K562 (cell line): ENCODE data around the gene ZNF81. TPM values are rescaled to one million over a fixed set of nuclear protein-coding genes. Genes with fewer than 3 reads are reported as not detected.

Experiments
- ATAC-seq: fragments of 200-7000 bp; cut with Tn5 transposase; 3 replicates; pipeline ENCODE4 v1.9.1; 2020; ENCODE audit warnings: moderate library complexity
- BruUV-seq: library from RNA; stranded (reverse); fragments of 400-500 nt; replicated peaks from 2 replicates; lab custom pipeline; 2021; lab: Mats Ljungman, UMichigan
- CTCF ChIA-PET: fragments of 300-600 bp; formaldehyde crosslinking; extraction: SDS; loops from one replicate; lab custom pipeline; 2021; ENCODE audit warnings: low intra/inter-chr PET ratio; lab: Yijun Ruan, JAX
- POLR2A ChIA-PET: fragments of 300-600, 350-650 bp; sonication (Branson Sonifier 250); formaldehyde crosslinking; extraction: SDS; loops from one replicate; lab custom pipeline; 2021; ENCODE audit warnings: antibody characterized with exemption, inconsistent platforms; lab: Yijun Ruan, JAX
- DNase-seq, 4 experiments: peaks; one replicate each; pipeline versions ENCODE4 v3.0.0 to v3.0.0-alpha.2; 2011 to 2018; ENCODE audit warnings: low spot score in 3 of 4, mixed read lengths in 3 of 4; ENCODE audit errors: extremely low read depth in 1 of 4
- FAIRE-seq: peaks from 2 replicates; lab custom pipeline; 2011; peaks lifted over from hg19 to GRCh38; lab: Jason Lieb, UNC
- H2AFZ ChIP-seq: 2 replicates; pipeline ENCODE4 v1.6.0; 2011; ENCODE audit warnings: low read depth, low read length, control low read depth, inconsistent platforms
- H3K27ac ChIP-seq: fragments of 200-600 bp; 3 replicates; pipeline ENCODE4 v1.8.0; 2011; ENCODE audit warnings: low read depth, mild to moderate bottlenecking, control low read depth, inconsistent platforms, low read length, moderate library complexity, mixed read lengths; ENCODE audit errors: extremely low read depth
- H3K27me3 ChIP-seq, 2 experiments: fragments of 300-600 bp in 1 of 2; 2 replicates in 1 of 2; 3 replicates in 1 of 2; pipeline versions ENCODE4 v1.6.0 to v1.8.0; 2011; ENCODE audit warnings: inconsistent platforms in 2 of 2, low read length in 2 of 2, mild to moderate bottlenecking in 1 of 2, mixed read lengths in 1 of 2, moderate library complexity in 1 of 2; ENCODE audit not compliant: control insufficient read depth in 2 of 2, insufficient read depth in 2 of 2
- H3K36me3 ChIP-seq: fragments of 300-600 bp; 3 replicates; pipeline ENCODE4 v1.8.0; 2011; ENCODE audit warnings: mild to moderate bottlenecking, low read length, inconsistent platforms; ENCODE audit not compliant: control insufficient read depth, insufficient read depth
- H3K4me1 ChIP-seq, 2 experiments: fragments of 200-600 bp in 1 of 2; replicated peaks in 1 of 2; 2 replicates in 1 of 2; 3 replicates in 1 of 2; pipeline versions ENCODE4 v1.5.1 to v1.8.0; 2011; ENCODE audit warnings: inconsistent platforms in 2 of 2, low read length in 2 of 2, mild to moderate bottlenecking in 1 of 2, mixed read lengths in 1 of 2, moderate library complexity in 1 of 2; ENCODE audit not compliant: control insufficient read depth in 2 of 2, insufficient read depth in 2 of 2
- H3K4me2 ChIP-seq: 2 replicates; pipeline ENCODE4 v1.6.1; 2011; ENCODE audit warnings: low read length, control low read depth, inconsistent platforms, mixed read lengths; ENCODE audit not compliant: insufficient read depth
- H3K4me3 ChIP-seq: fragments of 200-600 bp; sonication (generic), shearing (Covaris generic); 2 replicates; pipeline ENCODE4 v1.5.1; 2016; ENCODE audit warnings: control low read depth, inconsistent platforms
- H3K79me2 ChIP-seq: fragments of 200-600 bp; 3 replicates; pipeline ENCODE4 v1.8.0; 2011; ENCODE audit warnings: low read length, inconsistent platforms; ENCODE audit not compliant: control insufficient read depth, insufficient read depth
- H3K9ac ChIP-seq, 2 experiments: 2 replicates each; pipeline versions ENCODE4 v1.6.0 to v1.6.1; 2011; ENCODE audit warnings: low read depth in 2 of 2, low read length in 2 of 2, control low read depth in 1 of 2, inconsistent platforms in 1 of 2, mild to moderate bottlenecking in 1 of 2, mixed read lengths in 1 of 2; ENCODE audit not compliant: insufficient read depth in 1 of 2
- H3K9me1 ChIP-seq: one replicate; pipeline ENCODE4 v1.6.0; 2011; ENCODE audit warnings: inconsistent platforms, mild to moderate bottlenecking, low read length, moderate library complexity; ENCODE audit not compliant: control insufficient read depth, insufficient read depth
- H3K9me3 ChIP-seq: replicated peaks from 2 replicates; pipeline ENCODE4 v1.5.1; 2011; ENCODE audit warnings: low read depth, low read length, inconsistent platforms; ENCODE audit not compliant: control insufficient read depth, insufficient read depth
- H4K20me1 ChIP-seq: replicated peaks from 2 replicates; pipeline ENCODE4 v1.6.1; 2011; ENCODE audit warnings: low read length, inconsistent platforms, mixed read lengths; ENCODE audit not compliant: control insufficient read depth, insufficient read depth
- ARHGAP35 ChIP-seq: fragments of 450-650 bp; IDR thresholded peaks from 2 replicates; pipeline ENCODE4 v1.6.1; 2018; ENCODE audit not compliant: partially characterized antibody
- CREM ChIP-seq: IDR thresholded peaks from 2 replicates; pipeline ENCODE4 v1.6.1; 2014; ENCODE audit warnings: antibody characterized with exemption, low read depth
- HDAC3 ChIP-seq: fragments of 450-650 bp; IDR thresholded peaks from 2 replicates; pipeline ENCODE4 v1.6.1; 2018; ENCODE audit warnings: borderline replicate concordance, mild to moderate bottlenecking, moderate library complexity; ENCODE audit not compliant: partially characterized antibody
- YBX1 ChIP-seq: fragments of 450-650 bp; IDR thresholded peaks from 2 replicates; pipeline ENCODE4 v1.7.1; 2016; ENCODE audit warnings: mild to moderate bottlenecking
- ZBTB26 ChIP-seq: fragments of 450-650 bp; formaldehyde crosslinking; IDR thresholded peaks from 2 replicates; pipeline ENCODE4 v1.4.0; 2022; ENCODE audit warnings: missing genetic modification characterization
- ZFPM2 ChIP-seq: fragments of 250-450 bp; sonication (Bioruptor Pico); IDR thresholded peaks from 2 replicates; pipeline ENCODE4 v1.5.1; 2022; ENCODE audit warnings: mild to moderate bottlenecking
- ZNF165 ChIP-seq: fragments of 250-450 bp; sonication (Bioruptor Pico); IDR thresholded peaks from 2 replicates; pipeline ENCODE4 v1.4.0; 2020; ENCODE audit warnings: borderline replicate concordance
- WGBS: fragments of 100-300 bp; shearing (Covaris generic); methylation state at CpG from one replicate; pipeline ENCODE4 v1.1.6; 2016; ENCODE audit warnings: low coverage, mixed read lengths; ENCODE audit not compliant: insufficient coverage; ENCODE audit errors: missing lambda C conversion rate; 5-methylcytosine and 5-hydroxymethylcytosine counted together
- in situ Hi-C: fragments of 300-500 bp; cut with MboI; formaldehyde crosslinking; loops from 4 replicates; pipeline ENCODE4 v1.15.0; 2018; ENCODE audit warnings: inconsistent platforms, mixed read lengths
- intact Hi-C: fragments of 100-400 bp; cut with micrococcal nuclease; formaldehyde crosslinking; loops from 2 replicates; pipeline ENCODE4 v1.14.2; 2022
- polyA plus RNA-seq, 8 experiments: library from polyadenylated mRNA; depleted of rRNA in 4 of 8; stranded (reverse) in 5 of 8; unstranded in 3 of 8; fragments of >200 nt; fragmentation: Nextera tagmentation in 2 of 8; fragmentation: Illumina TruSeq in 1 of 8; extraction: Ambion mirVana in 2 of 8; extraction: Trizol in 1 of 8; gene quantifications; 2 replicates each; pipeline versions ENCODE4 v1.2.1 to v1.2.3, GENCODE V29; 2011 to 2014; ENCODE audit warnings: inconsistent platforms in 1 of 8, missing spikeins in 1 of 8
- total RNA-seq, 7 experiments: library from RNA; depleted of rRNA in 6 of 7; stranded (reverse); fragments of >200 nt in 6 of 7; fragmentation: Illumina TruSeq in 2 of 7; extraction: Trizol in 2 of 7; gene quantifications; 2 replicates each; pipeline versions ENCODE4 v1.2.1 to v1.2.3, GENCODE V29; 2011 to 2021; ENCODE audit warnings: low replicate concordance in 1 of 7

Gene ZNF81
- total and polyA plus RNA-seq, 9 of the 15 experiments (the other 6 are each of a cell fraction or from before 2014, with no cell fraction given), result 2.4 to 9.6 (median 4.9) TPM

DNA sequence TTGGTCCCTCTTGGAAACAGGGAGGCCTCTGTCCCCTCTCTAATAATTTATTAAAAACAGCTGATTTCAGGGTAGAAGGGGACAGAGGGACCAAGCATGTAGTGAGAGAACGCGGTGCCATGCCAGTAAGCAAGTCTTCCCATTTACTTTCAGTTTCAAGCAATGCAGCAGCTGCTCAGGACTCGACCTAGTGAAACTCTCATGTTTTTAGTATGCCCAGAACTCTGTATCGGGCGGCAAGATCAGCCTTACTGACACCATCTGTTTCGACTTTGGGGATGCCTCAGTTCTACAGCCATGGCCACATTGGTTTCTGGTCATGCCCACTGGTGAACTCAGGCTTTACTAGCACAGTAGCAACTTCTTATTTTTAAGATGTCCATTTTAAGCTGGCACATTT, 40.6 kb downstream of the ZNF81 start:
- no peak overlapping the region for H3K4me2 ChIP-seq
- no peaks in the 10 kb centered on the region for H3K36me3 ChIP-seq
- no peaks in the 10 kb centered on the region for H3K79me2 ChIP-seq
- H3K4me1 ChIP-seq, result no peaks in the 10 kb centered on the region; a peak in 1 of 5 replicates
- CTCF ChIA-PET, result no interaction called here
- DNase-seq (no peak), ATAC-seq (no peak), FAIRE-seq (no peak)
- no peaks in the 10 kb centered on the region for H3K27me3 ChIP-seq
- H3K9me3 ChIP-seq, result no peaks in the 10 kb centered on the region
- no peak overlapping the region for H3K9ac ChIP-seq
- H3K4me3 ChIP-seq, result no peak overlapping the region
- no TSS peak for BruUV-seq
- intact Hi-C loops (no loop called here), in situ Hi-C loops (no loop called here)
- no peaks in the 10 kb centered on the region for H4K20me1 ChIP-seq
- H3K9me1 ChIP-seq, result no peaks in the 10 kb centered on the region
- TF ChIP-seq ZBTB26, result no peak
- no peak for TF ChIP-seq ZNF165
- TF ChIP-seq HDAC3, result no peak
- no peak for TF ChIP-seq CREM
- no peak for TF ChIP-seq ARHGAP35
- TF ChIP-seq YBX1, result no peak
- no peak for TF ChIP-seq ZFPM2 (CRISPR knock-in tag)
- H2AFZ ChIP-seq, result no peak overlapping the region
- WGBS, result 51% methylated on average over 4 of the region's 6 CpGs
- POLR2A ChIA-PET, result no interaction called here
- H3K27ac ChIP-seq, result no peak overlapping the region
